Endometrial microvascular endothelial cells (primary cell): ENCODE measurements around the gene CHST8. TPM values are rescaled to one million over a fixed set of nuclear protein-coding genes. Genes with fewer than 3 reads are reported as not detected.

Experiments
- in situ Hi-C: cut with HindIII; loops from 2 replicates; pipeline ENCODE4 v1.10.0; 2017; ENCODE audit warnings: low sequenced_read_pairs, low pct_unique_long_range_greater_than_20kb; ENCODE audit errors: inconsistent ontology term
- total RNA-seq: library from RNA; depleted of rRNA; stranded (reverse); fragments of >200 nt; gene quantifications from one replicate; pipeline ENCODE4 v1.2.3, GENCODE V29; 2015; ENCODE audit errors: inconsistent ontology term

Gene CHST8
- total RNA-seq, 1 donor from 2014 or later: not detected

DNA sequence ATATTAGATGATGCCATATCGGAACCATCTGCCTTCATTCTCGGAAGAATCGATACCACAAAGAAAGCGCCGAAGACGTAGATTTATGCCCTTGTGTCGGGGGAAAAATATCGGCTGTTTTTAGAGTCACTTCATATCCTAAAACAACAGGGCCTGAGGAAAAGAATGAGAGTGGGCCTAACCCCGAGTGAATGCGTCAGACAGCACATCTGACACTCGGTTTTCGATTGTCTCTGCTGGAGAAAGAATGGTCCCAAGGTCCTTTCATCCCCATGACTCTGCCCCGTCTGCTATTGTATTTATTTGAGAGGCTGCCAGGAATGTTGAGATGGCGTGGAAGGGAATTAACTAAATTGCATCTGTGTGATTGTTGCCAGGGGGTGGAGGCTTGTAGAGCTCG, 46.1 kb downstream of the CHST8 start:
- in situ Hi-C loops: no loop called here

DNA sequence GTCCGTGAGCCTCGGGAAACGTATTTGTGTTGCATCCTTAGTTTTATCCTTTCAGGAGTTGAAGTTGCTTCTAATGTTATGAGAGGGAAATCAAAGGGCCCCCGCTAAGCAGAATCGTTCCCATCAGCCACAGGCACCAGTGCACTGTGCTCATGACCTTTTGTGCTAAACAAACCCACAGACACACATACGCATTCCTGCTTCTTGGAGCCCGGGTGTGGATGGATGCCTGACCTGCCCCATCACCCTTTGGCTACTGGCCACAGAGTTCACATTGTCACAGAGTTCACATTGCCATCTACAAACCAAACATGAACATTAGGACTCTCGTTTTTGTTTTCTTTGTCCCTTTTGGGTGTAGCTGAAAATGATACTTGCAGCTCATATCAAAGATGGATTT, 47.2 kb downstream of the CHST8 start:
- in situ Hi-C loops: no loop called here

DNA sequence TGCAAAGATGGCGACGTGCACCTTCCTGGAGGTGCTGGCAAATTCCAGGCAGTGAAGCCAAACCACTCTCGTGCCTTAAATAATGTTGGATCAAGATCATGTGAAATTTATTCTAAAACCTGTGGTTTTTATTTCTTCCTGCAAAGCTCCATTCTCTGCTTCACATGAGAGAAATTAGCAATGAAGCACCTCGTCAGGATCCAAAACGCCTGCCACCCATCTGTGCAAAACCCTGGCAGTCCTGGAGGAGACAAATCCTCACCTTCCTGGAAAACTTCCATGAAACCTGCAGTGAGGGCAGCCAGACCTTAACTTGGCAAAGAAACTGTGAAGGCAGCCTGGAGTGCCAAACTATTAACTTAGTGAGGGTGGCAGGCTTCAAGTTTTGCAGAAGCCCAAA, 47.6 kb downstream of the CHST8 start:
- in situ Hi-C loops: no loop called here

DNA sequence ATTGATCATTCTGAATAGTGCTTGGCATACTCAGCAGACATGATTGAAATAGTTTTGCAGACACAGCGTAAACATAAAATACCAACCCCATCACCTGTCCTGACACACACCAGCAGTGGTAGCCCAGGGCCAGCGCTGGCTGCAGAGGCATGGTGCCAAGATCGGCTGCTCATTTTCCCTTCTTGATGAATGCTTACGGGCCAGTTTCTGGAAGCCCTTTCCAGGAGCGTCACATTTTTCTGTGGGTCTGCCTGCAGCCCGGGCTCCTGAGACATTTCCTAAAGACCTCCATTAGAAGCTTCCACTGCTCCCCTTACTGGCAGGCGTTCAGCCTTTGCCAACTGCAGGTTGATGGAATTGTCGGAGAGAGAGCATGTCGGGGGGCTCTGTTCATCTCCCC, 48.6 kb downstream of the CHST8 start:
- in situ Hi-C loops: no loop called here

DNA sequence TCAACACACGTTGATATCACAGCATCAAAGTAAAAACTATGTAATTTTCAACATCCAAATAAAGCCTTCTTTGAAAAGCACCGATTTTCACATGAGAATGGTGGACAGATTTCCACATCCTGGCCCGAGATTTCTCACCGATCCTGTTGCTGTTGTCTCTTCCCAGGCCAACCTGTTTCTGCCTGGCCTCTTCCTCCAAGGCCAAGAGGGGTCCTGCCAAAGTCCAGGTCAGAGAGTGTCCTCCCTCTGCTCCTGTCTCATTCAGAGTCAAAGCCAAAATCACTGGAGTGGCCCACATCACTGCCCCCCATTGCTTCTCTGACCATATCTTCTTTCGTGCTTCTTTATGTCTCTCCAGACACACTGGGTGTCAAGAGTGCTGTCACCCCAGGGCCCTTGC, 49.5 kb downstream of the CHST8 start:
- in situ Hi-C loops: no loop called here

DNA sequence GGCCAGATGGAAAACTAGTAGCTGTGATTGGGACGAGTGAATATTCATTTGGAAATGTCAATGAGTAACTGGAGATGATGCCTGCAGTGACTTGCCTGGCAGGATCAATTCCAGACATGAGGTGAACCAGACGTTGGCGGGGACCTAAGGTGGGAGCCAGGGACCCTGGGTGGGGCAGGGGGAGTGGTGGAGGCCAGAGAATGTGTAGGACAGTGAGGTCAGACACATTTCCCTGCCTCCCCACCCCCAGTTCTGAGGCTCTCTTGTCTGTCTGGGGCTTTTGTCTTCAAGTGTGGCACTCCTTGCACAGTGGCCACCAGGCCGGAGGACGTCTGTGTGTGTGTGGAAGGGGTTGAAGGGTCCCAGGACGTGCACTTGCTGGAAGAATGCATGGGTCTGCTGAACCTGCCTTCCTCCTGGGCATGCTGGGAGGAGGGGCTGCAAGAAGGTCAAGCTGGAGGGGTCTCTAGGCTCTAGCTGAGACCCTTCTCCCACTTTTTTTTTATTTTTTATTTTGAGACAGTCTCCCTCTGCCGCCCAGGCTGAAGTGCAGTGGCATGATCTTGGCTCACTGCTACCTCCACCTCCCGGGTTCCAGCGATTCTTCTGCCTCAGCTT, 51.6 kb downstream of the CHST8 start:
- in situ Hi-C loops: no loop called here

DNA sequence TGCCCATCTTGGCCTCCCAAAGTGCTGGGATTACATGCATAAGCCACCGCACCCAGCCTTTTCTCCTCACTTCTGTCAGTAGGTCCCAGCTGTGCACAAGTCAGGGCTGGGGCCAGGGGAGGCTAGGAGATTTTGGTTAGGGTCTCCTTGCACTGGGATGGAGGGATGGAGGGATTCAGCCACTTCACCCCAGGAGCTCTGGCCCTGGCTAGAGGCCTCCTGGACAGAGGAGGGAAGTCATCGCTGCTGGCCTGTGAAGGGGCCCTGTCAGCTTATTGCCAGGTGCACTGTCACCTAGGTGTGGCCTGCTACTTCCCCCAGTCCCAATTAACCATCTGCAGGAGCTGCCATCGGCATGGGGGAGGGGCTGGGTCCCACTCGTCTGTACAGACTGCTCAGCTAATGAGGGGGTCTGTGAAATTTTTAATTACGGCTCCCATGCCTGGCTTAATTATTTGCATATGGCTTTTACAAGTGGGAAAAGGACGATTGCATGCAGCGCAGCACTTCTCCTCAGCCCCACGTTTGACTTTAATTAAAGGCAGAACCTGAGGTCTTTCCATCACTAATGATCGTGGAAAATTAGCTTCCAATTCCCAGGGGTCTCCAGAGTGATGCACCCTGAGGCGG, 52.4 kb downstream of the CHST8 start:
- in situ Hi-C loops: no loop called here

DNA sequence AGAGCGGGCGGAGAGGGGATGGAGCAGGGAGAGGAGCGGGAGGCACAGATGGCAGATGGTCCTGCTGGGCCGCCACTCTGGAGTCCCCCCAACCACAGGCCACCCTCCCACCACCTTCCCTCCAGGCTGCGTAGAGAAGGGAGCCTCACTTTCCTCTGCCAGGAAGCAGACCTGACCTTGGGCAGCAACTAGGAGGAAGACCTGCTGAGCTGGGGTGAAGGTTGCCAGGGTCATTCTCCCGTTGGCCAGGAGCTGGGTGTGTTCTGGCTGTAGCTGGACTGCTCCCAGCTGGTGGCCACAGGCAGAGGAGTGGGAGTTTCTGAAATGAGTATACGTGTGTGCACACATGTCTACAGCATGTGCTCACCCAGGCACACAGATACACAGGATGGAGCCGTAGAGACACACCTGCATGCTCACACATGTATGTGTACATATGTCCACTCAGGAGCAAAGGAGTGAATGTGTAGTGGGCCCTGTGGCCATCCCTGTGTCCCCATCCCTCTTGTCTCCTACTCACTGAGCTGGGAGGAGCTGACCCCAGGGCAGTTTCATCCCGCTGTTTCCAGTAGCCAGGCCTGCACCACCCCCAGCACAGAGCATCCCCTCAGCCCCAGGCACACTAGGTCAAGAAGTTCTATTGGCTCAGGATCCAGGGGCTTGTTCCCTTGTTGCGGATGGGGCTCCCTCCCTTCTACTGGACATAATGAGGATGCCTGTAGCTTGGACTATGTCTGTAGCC, 53.0 kb downstream of the CHST8 start:
- in situ Hi-C loops: no loop called here

DNA sequence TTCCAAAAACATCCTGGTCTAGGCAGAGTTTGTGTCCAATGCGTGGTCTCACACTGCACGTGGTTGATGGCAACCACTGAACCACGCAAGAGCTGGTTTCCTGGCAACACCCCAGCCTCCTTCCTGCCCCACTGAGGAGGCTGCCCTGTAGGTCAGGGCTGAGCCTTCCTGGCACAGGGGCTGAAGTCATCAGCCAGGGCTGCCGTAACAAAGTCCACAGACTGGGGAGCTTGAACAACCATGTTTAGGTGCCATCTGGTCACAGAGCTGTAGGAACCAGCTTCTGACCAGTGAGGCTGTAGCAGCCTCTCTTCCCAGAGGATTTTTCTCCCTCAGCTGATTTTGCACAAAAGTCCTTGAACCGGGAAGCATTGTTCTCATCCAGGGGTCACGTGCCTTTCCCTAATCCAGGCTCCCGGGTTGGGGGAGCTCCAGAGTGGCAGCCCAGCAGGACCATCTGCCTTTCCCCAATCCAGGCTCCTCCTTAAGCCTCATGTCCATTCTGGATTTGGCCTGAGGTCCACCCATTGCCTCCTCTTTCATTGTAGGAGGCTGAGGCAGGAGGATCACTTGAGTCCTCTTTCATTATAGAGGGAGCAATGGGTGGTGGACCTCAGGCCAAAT, 53.9 kb downstream of the CHST8 start:
- in situ Hi-C loops: no loop called here

DNA sequence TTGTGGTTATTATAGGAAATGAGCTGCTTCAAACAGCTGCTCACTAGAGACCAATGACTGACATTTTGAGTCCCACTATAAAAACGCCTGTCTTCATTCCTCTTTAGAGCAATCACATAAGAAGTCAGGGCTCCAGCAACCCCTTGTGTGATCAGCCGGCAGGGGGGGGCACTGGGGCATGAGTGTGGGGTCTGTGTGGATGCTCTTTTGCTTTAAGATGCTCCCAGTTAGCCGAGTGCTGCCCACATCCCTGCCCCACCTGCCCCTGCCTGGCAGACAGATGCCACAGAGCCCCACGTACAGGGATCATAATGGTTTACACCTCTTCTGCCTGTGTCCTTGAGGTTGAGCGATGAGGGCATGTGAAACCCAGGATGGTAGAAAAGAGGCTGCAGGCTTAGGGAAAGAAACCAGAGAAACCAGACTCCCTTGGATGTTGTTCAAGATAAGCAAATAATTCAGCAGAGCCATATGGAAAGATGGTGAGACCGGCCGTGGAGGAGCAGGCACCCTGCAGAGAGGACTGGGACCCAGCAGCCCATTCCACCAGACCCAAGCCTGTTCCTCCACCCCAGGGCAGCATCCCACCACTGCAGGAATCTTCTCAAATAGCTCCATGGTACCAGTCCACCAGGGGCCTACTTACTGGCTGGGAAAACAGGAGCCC, 55.4 kb downstream of the CHST8 start:
- in situ Hi-C loops: no loop called here

DNA sequence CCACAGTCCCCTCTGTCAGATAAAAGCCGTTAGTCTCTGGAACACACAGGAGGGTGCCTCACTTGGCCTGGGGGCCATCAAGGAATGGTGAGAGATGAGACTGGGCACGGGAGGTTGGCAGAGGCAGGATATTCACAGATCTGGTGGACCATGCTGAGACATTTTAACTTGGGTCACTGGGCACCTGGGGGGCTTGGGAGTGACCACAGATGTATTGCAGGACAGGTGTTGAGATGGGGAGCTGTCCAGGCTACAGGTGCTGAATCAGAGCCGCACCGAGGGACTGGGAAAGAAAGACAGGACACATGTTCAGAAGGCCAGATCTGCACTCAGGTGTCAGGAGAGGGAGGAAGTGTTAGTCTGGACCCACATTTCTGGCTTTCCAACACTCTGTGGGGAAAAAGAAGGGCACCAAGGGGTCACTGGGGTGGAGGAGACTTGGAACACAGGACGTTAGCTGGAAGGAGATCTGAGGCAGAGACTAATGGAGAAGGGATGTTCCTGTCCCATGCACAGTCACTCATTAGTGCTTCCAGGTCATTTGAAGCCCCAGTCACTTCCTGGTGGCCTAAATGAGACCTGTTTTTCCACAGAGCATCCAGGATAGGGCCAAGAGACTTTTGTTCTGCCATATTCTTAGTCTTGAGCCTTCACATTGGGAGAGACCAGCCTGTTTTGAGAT, 56.1 kb downstream of the CHST8 start:
- in situ Hi-C loops: no loop called here

DNA sequence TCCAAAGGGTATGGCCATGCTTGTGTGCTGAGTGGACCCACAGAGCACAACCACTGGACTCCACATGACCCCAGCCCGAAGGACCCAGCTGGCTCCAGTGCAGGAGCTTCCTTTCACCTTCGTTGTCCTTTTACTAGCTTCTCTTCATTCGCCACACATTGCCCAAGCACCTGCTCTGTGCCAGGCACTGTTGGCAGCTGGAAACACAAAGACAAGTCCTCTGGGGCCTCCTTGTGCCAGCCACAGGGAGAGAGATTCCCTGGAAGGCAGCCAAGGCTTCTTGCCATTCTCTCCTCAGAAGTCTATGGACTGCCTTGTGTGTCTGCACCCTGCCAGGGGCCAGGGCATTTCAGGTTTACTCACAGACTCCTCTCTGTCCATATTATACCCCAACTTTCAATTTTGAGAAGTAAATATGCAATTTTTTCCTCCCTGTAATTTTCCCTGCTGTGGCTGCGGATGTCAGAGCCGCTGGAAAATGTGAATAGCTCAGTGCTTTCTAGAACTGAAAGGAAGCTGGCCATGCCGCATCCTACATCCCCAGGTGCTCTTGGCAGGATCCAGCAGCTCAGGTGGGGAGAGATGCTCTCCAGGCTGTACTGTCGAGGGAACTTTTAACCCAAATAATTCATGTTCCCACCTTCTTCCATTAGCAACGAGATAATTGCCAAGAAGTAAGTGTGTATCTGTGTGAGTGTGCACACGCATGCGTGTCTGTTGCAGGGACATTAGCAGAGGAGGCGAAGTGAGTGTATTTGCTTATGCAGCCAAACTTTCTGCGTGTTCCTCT, 57.2 kb downstream of the CHST8 start:
- in situ Hi-C loops: no loop called here

DNA sequence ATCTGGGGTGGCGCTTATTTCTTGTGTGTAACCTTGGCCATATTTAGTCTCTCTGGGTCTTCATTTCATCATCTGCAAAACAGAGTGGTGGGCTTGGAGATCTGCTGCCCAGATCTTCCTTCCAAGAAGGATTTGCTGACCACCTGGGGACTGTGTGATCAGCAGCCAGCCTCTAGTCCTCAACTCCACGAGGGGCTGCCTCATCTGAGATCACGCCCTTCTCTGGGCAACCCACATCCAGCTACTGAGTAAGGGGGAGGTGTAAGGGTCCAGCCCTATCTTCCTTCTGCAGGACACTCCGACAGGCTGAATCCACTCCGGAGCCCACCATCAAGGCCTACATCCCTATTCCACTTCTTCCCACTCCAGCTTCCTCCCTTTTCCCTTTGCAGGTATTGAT, 57.9 kb downstream of the CHST8 start:
- in situ Hi-C loops: no loop called here

DNA sequence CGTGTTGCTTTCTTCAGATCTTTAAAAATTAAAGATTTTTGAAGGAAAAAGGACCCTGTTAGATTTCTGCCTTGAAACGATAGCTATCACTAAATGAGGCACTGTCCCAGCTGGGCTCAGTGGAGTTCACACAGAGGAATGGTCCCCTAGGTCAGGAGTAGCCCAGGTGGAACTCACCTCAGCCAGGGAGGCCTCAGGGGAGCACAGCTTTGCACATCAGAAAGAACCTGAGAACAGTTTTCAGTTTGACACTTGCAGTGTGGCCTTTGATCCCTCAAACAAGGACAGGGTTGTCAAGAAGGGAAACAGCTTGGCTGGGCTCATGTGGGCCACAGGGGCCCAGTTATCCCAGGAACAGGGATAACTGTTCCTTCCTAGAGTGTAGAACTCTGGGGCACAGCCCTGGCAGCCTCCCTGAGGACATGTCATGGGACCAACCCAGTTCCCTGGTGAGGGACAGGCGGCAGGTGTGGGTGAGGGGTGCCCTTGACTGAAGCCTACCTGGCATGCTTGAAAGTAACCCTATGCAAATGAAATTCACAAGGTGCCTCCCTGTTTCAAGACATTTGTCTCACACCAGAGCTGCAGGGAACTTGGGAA, 59.4 kb downstream of the CHST8 start:
- in situ Hi-C loops: no loop called here

DNA sequence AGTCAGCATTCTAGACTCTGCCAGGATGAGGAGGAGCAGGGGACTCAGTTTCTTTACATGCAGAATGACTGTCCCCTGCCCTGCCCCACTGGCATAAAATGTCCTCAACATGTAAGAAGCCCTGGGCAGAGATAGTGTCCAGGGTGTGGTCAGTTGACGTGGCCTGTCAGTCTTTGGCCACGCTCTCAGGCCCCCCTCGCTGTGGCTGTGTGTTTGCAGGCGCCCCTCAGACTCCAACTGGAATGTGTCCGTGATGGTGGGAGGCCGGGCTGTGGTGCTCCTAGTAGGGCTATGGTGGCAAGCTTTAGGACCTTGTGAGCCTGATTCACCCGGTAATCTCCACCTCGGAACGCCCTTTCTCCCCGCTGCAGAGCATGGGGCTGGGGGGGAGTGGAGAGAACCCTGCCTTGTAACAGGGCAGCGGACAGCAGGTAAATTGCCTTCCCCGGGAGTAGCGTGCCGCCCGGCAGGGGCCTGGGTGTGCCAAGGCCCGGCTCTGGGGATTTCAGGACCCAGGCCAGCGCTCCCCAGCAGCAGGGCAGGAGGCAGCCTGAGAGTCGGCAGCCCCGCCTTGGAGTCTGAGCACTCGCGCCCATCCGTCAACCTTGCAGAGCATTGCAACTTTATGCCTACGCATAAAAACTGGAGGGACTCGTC, 62.3 kb downstream of the CHST8 start:
- in situ Hi-C loops: no loop called here

DNA sequence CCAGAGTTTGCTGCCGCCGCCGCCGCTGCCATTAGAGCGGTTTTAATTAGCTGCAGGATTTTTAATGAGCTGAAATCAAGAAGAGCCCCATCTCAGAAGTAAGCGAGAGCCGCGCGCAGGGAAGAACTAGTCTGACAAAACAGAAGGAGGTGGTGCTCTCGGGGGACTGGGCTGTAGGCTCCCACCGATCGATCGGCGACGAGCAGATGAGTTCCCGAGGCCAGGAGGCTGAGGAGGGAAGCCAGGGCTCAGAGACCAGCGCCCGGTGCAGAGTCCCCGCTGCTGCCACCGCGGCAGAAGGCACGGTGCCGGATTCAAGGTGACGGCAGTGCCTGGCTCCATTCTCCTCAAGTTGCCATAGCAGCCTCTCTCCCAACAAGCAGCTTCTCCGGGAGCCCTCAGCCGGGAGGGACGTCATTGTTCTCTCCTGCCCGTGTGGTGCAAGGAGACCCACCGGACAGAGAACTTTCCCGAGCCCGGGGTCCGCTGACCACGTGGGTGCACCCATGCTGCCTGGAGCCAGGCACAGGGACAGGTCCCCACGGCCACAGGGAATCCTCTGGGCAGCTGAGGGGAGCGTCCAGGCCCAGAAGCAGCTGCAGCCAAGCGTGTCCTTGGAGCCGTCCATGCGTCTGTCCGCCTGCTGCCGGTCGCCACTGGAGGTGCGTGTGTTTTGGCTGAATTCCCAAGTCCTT, 62.9 kb downstream of the CHST8 start:
- in situ Hi-C loops: no loop called here

DNA sequence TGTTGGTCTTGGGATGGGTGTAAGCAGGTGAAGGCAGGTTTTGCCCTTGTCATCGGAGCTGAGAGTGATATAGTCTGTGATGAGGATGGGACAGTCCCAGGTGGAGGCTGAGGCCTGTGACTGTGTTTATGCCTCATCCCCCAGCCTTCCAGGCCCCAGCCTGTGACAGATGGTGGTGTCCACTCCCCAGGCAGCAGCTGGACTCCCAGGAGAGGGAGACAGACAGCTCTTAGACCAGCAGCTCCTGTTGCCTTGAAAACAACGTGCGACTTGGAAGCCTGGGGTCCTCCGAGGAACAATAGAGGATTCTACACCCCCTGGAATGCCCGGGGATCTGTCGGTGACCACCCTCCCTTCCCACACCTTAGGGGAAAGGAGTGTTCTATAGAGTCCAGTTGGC, 63.8 kb downstream of the CHST8 start:
- in situ Hi-C loops: no loop called here
